ENCODE measurements around the gene MPPED2.

MPPED2 gene

GRCh38 chr11:30412509-30412908 is 173.6 kb downstream of the MPPED2 start:
- no peak for DNase-seq (ENCODE audit: low read depth)
- H3K4me3 ChIP-seq (replicated peaks; ENCODE audit: low read depth, low read length) = no peak overlapping the region
- TF ChIP-seq CTCF (IDR thresholded peaks at IDR 0.05; ENCODE audit: low read length, missing control alignments) = no peak

GRCh38 chr11:30411383-30411782 is 174.8 kb downstream of the MPPED2 start:
- no peak for DNase-seq (ENCODE audit: low read depth)
- TF ChIP-seq CTCF (IDR thresholded peaks at IDR 0.05; ENCODE audit: low read length, missing control alignments) = no peak
- no peak overlapping the region for H3K4me3 ChIP-seq (replicated peaks; ENCODE audit: low read depth, low read length)

- no peak for TF ChIP-seq CTCF (IDR thresholded peaks at IDR 0.05; ENCODE audit: low read length, missing control alignments)
- no peak overlapping the region for H3K4me3 ChIP-seq (replicated peaks; ENCODE audit: low read depth, low read length)
- no peak for DNase-seq (ENCODE audit: low read depth)
Observed at GRCh38 chr11:30406978-30407762, 179.0 kb downstream of the MPPED2 start.

GRCh38 chr11:30405385-30405784 is 180.8 kb downstream of the MPPED2 start:
- TF ChIP-seq CTCF (IDR thresholded peaks at IDR 0.05; ENCODE audit: low read length, missing control alignments) = no peak
- DNase-seq (ENCODE audit: low read depth) = no peak

GRCh38 chr11:30404136-30404535 is 182.0 kb downstream of the MPPED2 start:
- no peak for DNase-seq (ENCODE audit: low read depth)
- no peak overlapping the region for H3K4me3 ChIP-seq (replicated peaks; ENCODE audit: low read depth, low read length)
- no peak for TF ChIP-seq CTCF (IDR thresholded peaks at IDR 0.05; ENCODE audit: low read length, missing control alignments)

More at GRCh38 chr11:30405385-30405784, 180.8 kb downstream of the MPPED2 start:
- H3K4me3 ChIP-seq (replicated peaks; ENCODE audit: low read depth, low read length) = no peak overlapping the region

- TF ChIP-seq CTCF (IDR thresholded peaks at IDR 0.05; ENCODE audit: low read length, missing control alignments) = no peak
- no peak overlapping the region for H3K4me3 ChIP-seq (replicated peaks; ENCODE audit: low read depth, low read length)
- DNase-seq (ENCODE audit: low read depth) = no peak
Observed at GRCh38 chr11:30395751-30396150, 190.4 kb downstream of the MPPED2 start.

- TF ChIP-seq CTCF (IDR thresholded peaks at IDR 0.05; ENCODE audit: low read length, missing control alignments) = no peak
- no peak for DNase-seq (ENCODE audit: low read depth)
- H3K4me3 ChIP-seq (replicated peaks; ENCODE audit: low read depth, low read length) = no peak overlapping the region
Observed at GRCh38 chr11:30393012-30393411, 193.1 kb downstream of the MPPED2 start.

Data from fibroblast of pulmonary artery (primary cell).